Measurements from ENCODE around the gene UNCX.

The UNCX gene

GRCh38 chr7:1218541-1219165 is 14.0 kb upstream of the UNCX start:
- no peak for DNase-seq

GRCh38 chr7:1219498-1219897 is 13.2 kb upstream of the UNCX start:
- no peak for DNase-seq

GRCh38 chr7:1220000-1220726 is 12.5 kb upstream of the UNCX start:
- DNase-seq, result no peak

GRCh38 chr7:1220977-1221745 is 11.5 kb upstream of the UNCX start:
- no peak for DNase-seq

- DNase-seq, result no peak
Observed at GRCh38 chr7:1223196-1223981, 9.3 kb upstream of the UNCX start.

- no peak for DNase-seq
Observed at GRCh38 chr7:1224086-1224716, 8.5 kb upstream of the UNCX start.

GRCh38 chr7:1225030-1225429 is 7.6 kb upstream of the UNCX start:
- no peak for DNase-seq

- DNase-seq, result peak; percentile 49
Observed at GRCh38 chr7:1225441-1226185, 7.1 kb upstream of the UNCX start.

- DNase-seq, result no peak
Observed at GRCh38 chr7:1226186-1226901, 6.3 kb upstream of the UNCX start.

- DNase-seq, result no peak
Observed at GRCh38 chr7:1227071-1227804, 5.4 kb upstream of the UNCX start.

- no peak for DNase-seq
Observed at GRCh38 chr7:1227814-1228544, 4.7 kb upstream of the UNCX start.

- no peak for DNase-seq
Observed at GRCh38 chr7:1228545-1229201, 4.0 kb upstream of the UNCX start.

- no peak for DNase-seq
Observed at GRCh38 chr7:1229202-1229947, 3.3 kb upstream of the UNCX start.

- no peak for DNase-seq
Observed at GRCh38 chr7:1229956-1230355, 2.7 kb upstream of the UNCX start.

- no peak for DNase-seq
Observed at GRCh38 chr7:1230411-1231213, 2.1 kb upstream of the UNCX start.

- DNase-seq, result no peak
Observed at GRCh38 chr7:1231214-1232102, 1.2 kb upstream of the UNCX start.

- no peak for DNase-seq
Observed at GRCh38 chr7:1232103-1232466, 587 bp upstream of the UNCX start.

Measured in CD4-positive, alpha-beta T cell treated with Interleukin-12 subunit alpha and Interleukin-12 subunit beta, for 1 hour (primary cell).